HG03045 (cell line): ENCODE results near the gene TMEM107.
A peak's percentile ranks its signal among the peaks of the same experiment; 100 is the strongest.

ENCODE experiments used
- ATAC-seq: cut with Tn5 transposase; IDR thresholded peaks from one replicate; pipeline ENCODE4 v1.9.1; 2021; ENCODE audit warnings: mild to moderate bottlenecking, moderate library complexity; ENCODE audit not compliant: unreplicated experiment

TMEM107 gene

DNA sequence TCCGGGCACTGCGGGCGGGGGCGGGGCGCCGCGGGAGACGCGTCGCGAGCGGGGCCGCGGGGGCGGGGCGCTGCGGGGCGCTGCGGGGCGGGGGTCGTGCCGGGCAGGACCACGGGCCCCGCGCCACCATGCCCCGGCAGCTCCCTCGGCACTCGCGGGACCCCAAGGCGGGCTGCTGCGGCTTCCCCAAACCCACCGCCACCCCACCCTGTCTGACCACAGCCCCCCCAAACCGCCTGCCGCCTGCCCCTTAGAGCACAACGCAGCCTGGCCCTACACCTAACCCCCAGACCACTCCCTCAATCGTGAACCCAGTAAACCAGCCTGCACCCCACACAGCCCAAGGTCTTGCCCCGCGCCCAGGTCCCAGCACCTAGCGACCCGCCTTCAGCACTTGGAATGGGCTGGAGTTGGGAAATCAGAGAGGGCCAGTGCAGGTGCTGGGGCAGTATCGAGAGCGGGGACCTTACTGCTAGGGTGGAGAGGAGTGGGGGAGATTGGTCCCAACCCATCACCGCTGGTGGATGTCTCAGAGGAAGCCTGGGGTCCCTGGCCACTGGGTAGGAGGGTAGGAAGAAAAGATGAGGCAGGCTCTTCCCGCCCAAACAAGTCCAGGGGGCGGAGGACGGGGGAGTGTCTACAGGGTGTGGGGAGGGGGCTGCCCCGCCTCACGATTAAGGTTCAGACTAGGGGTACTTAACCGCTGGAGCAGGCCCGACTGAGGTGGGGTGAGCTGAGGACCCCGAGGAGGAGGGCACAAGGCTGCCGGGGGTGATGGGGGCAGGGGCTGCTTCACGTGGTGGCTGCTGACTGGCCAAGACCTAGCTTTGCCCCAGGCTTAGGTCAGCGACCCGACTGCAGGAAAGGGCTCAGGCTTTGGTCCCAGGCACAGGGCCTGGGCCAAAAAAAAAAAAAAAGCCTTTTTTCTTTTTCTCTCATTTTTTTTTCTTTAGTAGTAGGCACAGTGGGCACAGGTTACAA, 12.9 kb downstream of the TMEM107 start:
- ATAC-seq = no peak

DNA sequence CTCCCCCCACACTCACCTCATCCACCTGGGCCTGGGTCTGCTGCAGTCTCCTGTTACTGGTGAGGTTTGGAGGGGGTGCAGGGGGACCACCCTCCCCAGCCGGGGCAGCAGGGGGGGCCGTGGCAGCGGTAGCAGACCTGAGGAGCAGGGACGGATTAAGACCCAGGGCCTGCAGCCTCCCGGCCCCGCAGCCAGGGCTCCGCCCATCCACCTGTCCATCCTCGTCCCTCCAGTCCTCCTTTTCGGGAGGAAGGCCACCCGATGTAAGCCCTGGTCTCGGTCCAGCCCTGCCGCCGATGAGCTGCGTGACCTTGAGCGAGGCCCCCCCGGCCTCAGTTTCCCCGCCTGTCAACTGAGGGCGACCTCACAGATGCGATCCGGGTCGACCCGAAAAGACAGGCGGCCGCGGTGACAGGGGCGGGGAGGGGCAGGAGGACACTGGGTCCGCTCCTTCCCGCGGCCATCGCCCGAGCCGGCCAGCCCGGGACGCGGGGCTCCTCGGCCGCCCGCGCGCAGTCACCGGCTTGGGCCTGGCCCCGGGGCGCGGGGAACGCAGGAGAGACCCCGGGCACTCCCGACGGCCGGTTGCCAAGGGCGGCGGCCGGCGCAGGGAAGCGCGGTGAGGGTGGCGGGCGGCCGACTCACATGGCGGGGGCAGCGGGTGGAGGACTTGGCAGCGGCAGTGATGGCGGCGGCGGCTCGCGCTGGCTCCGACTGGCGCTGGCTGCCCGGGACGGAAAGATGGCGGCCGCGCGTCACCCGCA, 13.8 kb downstream of the TMEM107 start, which contains the start of gene VAMP2:
VAMP2 (minus strand) TSS at position 716 of the 764 bp plus-strand sequence; CDS start at position 647, 69 bp downstream.
- ATAC-seq = peak; percentile 44

DNA sequence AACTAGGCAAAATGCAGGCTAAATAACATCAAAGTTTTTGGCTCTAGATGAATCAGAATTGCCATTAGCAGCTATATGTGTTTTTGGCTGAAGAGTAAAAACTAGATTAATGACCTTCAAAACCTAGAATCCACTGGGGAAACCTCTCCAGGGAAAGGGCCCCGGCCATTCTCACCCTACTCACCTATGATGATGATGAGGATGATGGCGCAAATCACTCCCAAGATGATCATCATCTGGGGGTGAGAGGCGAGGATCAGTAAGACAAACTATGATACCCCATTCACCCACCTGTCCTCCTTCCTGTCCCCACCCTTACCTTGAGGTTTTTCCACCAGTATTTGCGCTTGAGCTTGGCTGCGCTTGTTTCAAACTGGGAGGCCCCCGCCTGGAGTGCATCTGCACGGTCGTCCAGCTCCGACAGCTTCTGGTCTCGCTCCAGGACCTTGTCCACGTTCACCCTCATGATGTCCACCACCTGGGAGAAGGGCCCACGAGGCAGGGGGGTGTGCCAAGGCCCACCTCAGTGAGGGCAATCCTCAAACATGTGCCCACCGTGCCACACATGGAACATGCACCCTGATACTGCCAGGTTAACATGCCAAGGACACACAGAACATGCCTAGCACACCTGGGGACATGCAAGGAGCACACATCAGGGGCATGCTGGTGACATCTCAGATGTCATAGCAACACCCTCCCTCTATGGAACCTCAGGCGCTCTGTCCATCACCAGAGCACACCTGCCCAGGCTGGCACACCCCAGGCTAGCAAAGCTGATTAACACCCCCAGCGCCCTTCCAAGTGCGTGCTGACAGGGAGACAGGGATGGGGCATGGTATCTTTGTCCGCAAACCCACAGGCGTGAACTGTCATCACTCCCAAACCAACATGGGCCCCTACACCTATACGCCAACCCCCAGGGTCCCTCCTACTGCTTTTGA, 14.6 kb downstream of the TMEM107 start:
- ATAC-seq = no peak

DNA sequence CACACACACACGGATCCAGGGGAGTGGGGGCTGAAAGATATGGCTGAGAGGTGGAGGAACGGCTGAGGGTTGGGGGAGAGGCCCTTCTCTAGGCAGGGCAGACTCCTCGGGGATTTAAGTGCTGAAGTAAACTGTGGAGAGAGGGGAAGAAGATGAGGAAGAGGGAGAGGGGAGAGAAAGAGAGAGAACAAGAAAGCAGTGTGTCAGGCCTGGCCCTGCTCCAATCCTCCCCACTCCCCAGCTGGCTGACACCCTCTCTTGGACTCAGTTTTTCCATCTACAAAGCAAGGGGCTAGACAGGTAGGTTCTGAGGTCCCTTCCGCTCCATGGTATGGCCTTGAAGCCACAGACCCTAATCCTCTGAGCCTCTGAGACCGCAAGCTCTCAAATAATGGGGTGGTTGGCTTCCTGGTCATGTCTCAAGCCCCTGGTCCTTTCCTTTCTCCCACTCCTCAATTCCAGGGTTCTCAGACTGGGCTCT, 15.4 kb downstream of the TMEM107 start:
- ATAC-seq = no peak

DNA sequence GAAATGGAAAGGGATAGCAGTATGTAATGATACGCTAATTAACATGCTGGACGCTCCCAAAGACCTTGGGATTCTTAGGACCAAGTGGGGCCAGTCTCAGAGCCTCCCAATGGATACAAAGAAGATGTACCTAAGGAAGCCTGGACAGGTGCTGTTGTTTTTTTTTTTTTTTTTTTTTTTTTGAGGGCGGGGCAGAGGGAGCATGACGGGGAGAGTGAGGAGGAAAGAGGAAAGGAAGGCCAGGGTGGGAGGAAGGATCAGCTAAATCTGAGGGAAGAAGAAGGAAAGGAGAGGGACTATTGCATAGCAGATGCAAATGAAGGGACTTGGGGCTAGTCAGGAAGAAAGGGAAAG, 16.0 kb downstream of the TMEM107 start:
- no peak for ATAC-seq

DNA sequence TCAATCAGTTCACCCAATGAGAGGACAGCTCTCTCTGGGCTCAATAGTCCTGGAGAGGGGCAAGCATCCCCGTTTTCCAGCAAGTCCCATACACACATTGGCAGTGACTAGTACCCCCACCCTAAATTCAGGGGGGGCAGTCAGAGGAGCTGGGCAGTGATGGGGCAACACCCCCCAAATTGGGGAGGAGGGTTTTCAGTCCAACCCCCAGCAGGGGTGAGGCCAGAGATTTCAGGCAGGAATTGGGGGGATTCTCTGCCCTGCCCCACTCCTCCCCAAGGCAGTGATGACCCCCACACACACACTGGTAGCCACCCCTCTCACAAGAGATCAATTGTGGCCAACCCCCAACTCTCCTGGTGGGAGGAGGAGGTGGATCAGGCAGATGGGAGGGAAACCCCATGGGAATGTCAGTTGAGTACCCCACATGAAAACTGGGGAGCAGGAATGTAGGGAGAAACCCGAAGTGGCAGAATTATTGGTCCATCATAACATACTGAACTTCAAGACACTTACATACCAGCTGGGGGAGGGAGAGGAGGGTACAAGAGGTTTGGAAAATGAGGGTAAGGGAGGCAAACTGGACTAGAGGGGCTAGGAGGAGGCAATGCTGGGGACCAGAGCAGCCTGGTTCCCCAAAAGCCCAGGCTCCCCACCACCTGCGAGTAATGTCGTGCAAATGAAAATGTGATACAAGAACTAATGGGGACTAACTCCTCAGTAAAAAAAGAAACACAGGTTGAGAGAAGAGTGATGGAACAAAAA, 16.5 kb downstream of the TMEM107 start:
- ATAC-seq = no peak

DNA sequence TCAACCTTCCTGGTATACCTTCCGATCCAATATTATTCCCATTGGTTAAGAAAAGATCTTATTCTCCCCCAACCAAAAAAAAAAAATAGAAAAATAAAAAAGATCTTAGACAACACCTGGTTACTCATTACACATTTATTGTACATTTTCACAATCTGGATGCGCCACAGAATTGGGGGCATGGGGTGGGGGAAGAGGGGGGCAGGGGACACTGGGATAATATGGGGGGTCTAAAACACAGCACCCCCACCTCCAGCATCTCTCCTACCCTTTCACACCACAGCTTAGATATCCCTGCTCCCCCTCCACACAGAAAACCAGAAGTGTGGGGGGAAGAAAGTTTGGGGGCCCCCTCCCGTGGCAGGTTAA, 17.2 kb downstream of the TMEM107 start:
- no peak for ATAC-seq

DNA sequence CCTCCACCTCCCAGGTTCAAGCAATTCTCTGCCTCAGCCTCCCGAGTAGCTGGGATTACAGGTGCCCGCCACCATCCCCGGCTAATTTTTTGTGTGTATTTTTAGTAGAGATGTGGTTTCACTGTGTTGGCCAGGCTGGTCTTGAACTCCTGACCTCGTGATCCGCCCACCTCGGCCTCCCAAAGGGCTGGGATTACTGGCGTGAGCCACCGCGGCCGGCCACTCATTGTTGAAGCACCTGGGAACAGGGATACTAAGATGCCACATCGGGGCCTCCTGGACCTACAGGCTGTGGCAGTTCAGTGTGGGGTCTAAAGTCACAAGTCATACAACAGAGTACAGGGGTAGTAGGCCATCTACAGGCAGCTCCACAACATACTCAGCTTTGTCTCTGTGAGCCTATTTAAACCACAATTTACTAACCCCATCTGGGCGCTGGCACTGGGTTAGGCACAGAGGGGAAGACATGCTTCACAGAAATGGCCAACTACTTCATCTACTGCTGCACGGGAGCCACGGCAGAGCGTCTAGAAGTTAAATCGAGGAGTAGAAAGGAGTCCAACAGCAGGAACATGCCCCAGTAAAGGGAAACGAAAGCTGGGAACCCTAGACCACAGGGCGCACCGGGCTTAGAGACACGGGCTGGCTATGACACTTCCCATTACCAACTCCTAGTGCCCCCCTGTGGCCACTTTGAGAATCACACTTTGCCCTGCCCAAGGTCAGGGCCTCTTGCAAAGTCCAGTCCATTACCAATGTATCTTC, 17.7 kb downstream of the TMEM107 start:
- ATAC-seq = no peak

DNA sequence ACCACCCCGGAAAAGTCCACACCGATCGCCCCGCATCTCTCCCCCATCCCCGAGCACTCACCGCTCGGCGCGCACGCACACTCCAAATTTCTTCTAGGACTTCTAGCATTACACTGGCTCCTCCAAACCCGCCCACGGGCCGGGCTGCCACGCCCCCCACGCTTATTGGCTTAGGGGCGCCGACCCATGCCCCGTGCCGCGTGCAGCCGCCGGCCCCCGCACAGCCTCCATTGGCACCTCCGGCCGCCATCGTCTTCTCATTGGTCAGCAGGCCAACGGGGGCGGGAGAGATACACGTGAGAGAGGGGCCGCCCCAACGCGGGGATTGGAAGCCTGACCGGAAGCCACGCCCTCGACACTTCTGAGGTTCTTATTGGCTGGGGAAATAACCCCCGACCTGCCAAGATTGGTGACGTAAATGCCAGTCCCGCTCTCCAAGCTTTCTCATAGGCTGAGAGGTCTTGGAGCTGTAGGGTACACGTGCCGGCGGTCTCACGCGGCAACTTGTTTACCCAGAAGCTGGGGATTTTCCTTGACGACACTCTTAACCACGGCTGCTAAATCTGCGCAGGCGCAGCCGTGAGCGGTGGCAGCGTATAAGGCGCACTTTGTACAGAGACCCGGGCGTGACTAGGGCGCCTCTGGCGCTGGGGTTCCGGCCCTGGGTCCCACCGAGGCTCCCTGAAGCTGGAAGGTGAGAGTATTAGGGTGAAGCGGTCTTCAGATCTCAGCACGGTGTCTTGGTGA, 19.8 kb downstream of the TMEM107 start:
- ATAC-seq = peak; percentile 75

DNA sequence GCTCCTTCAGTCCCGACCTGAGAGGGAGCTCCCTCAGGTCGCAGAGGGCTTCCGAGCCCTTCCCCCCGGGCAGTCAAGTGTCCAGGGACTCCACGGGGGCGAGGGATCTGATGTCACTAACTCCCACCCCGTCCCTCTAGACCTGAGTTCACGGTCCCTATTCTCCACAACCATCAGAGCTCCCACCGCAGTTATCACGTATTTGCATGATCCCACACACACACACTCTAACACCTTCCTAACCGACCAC, 20.3 kb downstream of the TMEM107 start:
- ATAC-seq = no peak

DNA sequence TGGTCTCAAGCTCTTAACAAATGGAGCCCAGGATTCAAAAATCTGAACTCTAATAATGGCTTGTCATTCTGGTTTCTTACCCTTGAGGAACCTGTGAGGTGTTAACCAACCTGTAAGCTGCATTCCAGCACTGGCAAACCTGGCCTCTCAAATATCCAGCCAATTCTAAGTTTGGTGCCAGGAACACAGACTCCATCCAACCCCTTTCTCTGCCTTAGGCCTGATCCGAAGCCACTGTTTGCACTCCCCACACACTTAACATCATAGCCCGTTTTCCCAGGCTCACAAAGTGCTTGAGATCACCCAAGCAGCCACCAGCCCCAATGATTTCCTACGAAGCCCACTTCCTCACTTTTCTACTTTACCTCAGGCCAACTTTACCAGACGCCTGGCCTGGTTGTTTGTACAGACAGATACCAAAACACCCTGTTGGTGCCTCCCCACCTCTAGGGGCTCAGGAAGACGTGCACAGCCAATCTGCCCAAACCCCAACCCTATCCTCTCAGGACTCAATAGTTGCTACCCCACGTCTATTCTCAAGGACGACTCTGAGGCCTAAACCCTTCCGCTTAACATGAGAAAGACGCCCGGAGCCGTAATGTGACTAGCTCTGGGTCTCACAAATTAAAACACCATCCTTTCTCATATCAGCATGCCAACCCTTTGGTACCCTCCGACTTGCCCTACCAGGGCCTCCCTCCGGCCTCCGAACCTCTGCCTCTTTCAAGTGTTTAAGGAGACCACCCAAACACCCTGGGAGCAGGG, 20.8 kb downstream of the TMEM107 start:
- no peak for ATAC-seq

DNA sequence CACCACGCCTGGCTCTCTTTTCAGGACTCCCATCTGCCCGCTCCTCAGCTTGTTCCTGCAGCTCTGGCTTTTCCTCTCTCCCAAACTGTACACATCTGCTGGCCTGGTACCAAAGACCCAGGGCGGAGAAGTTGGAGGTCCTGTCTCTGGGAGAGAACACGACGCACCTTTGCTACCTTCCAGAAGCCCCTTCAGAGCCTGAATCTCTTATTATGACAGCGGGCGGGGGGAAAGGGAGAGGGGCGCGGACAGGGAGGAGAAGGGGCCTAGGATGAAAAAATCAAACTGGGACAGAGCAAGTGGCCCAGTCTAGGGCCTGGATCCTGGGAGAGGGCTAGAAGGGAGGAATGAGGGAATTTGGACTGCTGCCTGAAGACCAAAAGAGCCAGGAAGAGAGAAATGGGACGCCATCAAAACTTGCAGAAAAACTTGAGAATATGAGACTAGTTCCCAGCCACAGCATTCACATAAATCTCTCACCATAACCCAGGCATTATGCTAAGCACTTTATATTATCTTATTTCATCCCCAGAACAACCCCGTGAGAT, 21.5 kb downstream of the TMEM107 start:
- ATAC-seq = no peak

DNA sequence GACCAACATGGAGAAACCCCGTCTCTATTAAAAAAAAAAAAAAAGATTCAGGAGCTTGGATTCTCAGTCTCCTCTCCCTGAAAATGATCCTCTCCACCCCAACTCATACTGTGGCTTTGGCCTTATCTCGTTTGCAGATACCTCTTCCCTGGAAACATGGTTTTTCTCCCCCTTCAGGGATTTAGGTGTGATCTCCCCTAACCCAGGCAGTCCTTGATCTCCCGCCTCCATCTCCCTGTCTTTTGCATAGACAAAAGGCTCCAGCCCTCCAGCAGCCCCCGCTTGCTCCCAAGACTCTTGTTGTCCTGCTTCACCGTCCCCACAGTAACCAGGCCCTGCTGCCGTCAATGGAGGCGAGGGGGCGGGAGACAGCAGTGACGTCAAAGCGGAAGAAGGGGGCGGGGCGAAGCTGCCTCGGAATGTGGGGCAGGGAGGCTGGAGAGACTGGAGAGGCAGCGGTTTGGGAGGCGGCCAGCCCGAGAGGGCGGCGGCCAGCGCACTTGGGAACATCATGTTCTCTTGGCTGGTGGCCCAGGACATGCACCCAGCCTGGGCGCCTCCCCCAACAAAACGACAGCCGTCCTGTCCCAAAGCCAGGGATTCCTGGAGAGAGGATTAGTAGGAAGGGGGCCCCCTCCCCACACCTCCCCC, 22.1 kb downstream of the TMEM107 start:
- ATAC-seq = no peak

DNA sequence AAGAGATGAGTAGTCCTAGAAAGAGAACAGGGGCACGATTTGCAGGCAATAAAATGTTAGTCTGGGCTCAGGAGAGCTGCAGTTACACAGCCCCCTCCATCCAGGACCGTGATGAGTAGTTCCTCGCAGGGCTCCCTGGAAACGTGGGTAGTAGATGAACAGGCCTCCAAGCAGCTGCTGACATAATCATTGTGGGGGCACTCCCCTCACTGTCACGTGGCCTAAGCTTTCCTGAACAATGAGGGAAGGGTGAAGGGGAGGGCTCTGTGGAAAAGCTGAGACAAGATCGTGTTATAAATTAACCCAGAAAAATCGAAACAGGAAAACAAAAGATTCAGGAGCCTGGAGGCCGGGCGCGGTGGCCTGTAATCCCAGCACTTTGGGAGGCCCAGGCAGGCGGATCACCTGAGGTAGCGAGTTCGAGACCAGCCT, 22.6 kb downstream of the TMEM107 start:
- ATAC-seq = no peak

DNA sequence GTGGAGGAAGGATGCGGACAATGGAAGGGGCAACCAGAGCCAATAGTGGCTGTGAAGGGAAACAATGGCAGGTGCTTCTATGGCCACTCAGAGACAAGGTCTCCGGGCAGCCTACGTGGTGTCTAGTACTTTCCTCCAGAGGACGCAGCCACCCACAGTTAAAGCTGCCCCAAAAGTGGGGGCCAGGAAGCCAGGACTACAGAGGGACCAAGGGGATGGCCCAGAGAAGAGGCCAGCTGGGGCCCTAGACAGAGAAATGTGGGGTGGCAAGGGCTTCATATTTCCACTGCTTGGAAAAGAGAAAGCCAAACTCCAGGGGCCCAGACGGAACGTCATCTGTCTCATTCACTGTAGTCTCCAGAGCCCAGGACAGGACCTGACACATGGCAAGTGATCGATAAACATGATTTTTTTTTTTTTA, 23.1 kb downstream of the TMEM107 start:
- ATAC-seq = no peak

DNA sequence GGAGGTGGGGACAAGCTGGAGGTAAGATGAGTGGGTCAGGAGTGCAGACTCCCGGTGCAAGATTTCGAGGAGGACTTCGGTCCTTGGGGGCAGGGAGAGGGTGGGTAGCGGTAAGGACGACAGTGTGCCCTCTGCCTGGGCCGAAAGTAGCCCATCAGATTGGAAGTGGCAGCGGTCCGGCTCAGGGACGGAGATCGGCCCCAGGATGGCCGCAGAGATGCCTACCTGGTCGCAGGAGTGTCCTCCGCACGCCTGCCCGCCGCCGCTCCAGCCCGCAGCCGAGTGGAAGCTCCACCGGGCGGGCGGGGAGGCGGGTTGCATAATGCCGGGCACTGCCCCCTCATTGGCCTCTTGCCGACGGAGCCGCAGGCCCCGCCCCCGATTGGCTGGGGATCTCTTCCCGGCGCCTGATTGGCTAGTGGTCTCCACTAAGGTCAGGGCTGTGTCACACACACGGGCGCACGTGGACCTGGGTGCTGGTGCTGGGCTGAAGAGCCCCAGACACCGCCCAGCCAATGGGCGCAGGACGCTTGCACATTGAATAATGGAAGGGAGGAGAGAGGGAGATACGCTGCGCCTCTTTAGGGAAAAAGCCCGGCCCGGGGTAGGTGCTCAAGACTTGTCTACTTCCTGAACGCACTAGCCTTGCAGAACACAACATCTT, 23.9 kb downstream of the TMEM107 start, which contains the start of gene PER1:
PER1 (minus strand) TSS at position 293 of the 664 bp plus-strand sequence. CDS start 1,698 bp downstream, outside the sequence.
- ATAC-seq = no peak
